Stimulated activated CD4-positive, alpha-beta T cell treated with anti-CD3 and anti-CD28 coated beads, TNF-alpha, amount 100 ng/mL, for 48 hours (primary cell): ENCODE data around the gene CDK10.

Experiments used
- DNase-seq, 3 donors: peaks; one replicate each; pipeline ENCODE4 v3.0.0-alpha.2; 2020; ENCODE audit warnings: low read depth in 3 of 3

CDK10 gene

DNA sequence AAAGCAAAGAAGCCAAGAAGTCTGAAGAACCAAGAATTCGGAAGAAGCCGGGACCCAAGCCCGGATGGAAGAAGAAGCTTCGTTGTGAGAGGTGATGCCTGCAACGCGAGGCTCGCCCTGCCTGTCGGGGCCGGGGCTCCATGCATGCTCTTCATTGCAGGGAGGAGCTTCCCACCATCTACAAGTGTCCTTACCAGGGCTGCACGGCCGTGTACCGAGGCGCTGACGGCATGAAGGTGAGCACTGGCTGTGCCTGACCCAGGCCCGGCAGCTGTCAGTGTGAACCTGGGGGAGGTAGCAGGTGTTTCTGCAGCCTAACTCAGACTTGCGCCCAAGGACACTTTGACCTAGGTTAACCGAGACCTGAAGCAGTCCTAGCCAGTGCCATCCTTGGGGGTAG, 46.8 kb downstream of the CDK10 start:
- no peak for DNase-seq

DNA sequence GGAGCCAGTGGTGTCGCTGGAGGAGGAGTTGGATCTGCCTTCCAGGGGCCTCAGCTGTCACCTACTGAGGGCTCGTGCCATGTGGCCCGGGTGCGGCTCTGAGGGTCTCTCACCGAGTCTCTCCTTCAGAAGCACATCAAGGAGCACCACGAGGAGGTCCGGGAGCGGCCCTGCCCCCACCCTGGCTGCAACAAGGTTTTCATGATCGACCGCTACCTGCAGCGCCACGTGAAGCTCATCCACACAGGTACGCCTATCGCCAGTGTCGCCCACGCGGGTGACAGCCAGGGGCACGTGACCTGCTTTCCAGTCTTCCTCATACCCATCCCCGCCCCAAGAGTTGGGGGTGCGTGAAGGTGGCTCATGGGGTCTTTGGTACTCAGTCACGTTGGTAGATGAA, 47.3 kb downstream of the CDK10 start:
- DNase-seq = no peak

DNA sequence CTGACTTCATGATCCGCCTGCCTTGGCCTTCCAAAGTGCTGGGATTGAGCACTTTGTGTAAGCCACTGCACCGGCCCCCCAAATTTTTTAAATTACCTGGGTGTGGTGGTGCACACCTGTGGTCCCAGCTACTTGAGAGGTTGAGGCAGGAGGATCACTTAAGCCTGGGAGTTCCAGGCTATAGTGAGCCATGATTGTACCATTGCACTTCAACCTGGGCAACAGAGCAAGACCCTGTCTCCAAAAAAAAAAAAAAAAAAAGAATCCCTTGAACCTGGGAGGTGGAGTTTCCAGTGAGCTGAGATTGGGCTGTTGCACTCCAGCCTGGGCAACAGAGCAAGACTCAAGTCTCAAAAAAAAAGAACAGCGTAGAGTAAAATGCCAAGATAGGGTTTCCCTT, 50.1 kb downstream of the CDK10 start:
- DNase-seq = no peak

DNA sequence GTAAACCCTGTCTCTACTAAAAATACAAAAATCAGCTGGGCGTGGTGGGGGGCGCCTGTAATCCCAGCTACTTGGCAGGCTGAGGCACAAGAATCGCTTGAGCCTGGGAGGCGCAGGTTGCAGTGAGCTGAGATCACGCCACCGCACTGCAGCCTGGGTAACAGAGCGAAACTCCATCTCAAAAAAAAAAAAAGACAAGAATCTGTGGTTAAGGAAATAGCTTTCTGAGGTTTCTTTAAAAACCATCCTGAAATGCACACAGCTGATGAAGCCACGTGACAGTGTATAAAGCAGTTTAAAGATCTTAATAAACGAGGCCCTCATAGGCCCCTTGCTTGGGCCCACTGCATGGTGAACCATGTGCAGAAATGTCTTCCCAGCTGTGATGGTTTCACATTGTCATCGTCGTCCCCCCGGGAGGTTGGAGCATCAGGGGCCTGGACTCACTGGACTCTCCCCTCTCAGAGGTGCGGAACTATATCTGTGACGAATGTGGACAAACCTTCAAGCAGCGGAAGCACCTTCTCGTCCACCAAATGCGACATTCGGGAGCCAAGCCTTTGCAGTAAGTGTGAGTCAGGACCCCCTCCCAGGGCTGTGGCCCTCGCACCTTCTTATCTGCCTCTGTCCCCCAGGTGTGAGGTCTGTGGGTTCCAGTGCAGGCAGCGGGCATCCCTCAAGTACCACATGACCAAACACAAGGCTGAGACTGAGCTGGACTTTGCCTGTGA, 51.0 kb downstream of the CDK10 start:
- no peak for DNase-seq

DNA sequence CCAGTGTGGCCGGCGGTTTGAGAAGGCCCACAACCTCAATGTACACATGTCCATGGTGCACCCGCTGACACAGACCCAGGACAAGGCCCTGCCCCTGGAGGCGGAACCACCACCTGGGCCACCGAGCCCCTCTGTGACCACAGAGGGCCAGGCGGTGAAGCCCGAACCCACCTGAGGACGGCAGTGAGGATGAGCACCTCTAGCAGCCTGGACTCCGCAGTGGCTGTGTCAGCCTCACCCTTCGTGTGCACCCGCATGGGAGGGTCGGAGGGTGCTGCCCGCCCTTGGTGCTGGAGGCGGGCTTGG, 51.5 kb downstream of the CDK10 start:
- DNase-seq = no peak

DNA sequence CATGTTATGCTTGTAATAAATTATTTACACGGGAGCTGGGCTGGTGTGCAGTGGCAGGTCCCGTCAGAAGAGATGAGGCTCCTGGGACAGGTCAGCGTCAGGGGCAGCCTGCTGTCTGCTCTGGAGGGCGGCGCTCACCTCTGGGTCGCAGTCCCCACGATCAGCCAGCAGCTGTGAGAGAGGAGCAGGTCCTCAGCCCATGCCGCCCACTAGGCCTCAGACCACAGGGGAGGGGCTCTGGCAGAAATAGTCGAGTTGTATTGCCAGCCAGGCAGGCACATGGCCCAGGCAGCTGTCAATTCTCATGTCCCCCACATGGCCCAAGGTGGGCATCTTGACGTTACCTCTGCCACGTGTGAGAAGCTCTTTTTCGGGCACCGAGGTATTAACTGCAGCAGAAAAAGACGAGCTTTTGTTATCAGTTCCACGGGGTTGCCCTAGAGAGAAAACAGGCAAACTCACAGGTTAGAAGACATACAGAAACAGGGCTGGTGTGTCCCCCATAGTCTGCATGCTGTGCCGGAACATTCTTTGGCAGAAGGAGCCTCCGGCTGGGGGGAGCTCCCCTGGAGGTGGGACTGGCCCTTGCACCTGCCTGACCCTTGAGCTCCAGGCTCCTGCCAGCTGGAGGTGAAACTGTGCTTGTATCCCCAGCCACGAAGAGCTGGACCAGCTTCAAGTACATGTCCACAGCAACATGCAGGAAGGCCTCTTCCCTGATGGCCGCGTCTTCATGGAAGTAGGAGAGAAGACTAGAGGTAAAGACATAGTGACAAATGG, 52.2 kb downstream of the CDK10 start:
- DNase-seq = no peak

DNA sequence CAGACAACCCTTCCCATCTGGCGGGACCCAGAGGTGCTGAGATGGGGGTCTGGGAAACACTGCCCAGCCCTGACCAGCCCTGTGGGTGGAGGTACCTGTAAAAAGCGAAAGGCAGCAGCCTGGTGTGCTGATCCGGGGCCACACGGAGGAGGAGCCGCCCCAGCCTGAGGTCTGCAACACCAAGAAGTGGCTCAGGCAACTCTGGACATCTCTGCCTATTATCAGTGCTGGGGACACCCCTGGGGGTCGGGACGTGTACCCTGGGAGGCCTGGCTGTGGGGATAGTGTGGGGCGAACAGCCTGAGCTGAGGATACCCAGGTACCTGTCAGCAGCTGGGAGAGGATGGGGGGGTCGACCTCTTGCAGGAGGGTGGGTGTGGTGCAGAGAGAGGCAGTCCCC, 52.9 kb downstream of the CDK10 start:
- DNase-seq = no peak

DNA sequence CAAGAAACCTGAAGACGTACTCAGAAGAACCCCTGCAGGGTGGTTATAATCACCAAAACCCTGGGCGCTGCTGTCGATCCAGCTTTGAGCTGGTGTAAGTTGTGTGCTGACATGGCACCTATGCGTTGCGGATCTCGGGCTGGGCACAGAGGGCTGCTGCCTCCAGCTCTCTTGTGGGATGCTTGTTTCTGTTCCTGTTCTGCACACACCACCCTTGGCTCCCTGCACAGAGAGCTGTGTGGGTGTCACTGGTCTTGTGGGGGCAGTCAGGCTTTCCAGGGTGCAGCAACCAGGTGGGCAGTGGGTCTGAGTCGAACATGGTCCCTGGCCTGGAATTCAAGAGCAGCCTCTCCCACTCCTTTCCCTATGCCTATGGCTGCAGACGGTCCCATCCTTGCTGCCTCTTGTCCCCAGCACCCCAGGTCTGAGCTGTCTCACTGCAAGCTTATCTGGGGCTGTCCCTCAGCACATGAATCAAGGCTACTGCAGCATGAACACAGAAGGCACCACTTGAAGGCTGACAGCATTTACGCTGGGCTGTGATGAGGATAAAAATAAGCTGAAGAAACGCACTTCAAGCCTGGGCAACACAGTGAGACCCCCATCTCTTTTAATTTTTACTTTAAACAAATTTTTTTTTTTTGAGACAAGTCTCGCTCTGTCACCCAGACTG, 55.0 kb downstream of the CDK10 start:
- DNase-seq = no peak

DNA sequence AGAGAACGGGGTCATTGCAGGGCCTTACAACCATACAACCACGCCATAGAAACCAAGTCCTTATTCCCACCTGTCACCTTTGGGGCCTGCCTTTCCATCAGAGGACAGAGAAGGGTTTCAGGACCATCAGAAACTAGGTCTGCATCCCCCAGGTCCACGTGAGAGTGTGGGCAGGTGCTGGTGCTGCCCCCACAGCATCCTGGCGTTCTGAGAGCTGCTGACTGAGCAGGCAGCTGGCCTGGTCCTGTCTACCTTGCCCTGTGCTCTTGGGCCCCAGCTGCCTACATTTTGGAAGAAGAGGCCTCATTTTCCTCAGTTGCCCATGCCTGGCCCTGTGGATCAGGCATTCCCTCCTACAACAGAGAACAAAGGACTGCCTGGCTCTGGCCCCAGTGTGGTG, 56.5 kb downstream of the CDK10 start:
- DNase-seq = no peak

DNA sequence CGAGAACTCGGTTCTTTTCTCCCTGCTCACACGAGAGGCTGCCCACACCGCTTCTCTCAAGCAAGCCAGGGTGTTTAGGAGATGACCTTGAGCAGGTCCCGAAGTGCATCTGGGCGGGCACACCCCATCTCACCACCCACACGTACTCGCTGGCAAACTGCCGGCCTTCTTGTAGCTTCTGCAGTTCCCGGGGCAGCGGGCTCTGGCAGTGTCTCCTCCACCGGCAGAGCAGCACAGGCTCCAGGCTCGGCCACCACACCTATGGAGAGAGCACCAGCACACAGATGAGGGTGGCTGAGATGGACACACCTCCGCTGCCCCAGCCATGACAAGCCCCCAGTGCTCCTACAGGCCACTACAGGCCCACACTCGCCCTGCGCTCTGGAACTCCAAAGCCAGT, 58.3 kb downstream of the CDK10 start:
- DNase-seq = no peak
